ENCODE results near the gene ING3. TPM values are rescaled to one million over a fixed set of nuclear protein-coding genes. Genes with fewer than 3 reads are reported as not detected.

Gene ING3
- total and polyA plus RNA-seq, 2 donors (not counting 3 experiments of a cell fraction or from before 2014, with no cell fraction given), result 8.7 to 19.6 TPM

DNA sequence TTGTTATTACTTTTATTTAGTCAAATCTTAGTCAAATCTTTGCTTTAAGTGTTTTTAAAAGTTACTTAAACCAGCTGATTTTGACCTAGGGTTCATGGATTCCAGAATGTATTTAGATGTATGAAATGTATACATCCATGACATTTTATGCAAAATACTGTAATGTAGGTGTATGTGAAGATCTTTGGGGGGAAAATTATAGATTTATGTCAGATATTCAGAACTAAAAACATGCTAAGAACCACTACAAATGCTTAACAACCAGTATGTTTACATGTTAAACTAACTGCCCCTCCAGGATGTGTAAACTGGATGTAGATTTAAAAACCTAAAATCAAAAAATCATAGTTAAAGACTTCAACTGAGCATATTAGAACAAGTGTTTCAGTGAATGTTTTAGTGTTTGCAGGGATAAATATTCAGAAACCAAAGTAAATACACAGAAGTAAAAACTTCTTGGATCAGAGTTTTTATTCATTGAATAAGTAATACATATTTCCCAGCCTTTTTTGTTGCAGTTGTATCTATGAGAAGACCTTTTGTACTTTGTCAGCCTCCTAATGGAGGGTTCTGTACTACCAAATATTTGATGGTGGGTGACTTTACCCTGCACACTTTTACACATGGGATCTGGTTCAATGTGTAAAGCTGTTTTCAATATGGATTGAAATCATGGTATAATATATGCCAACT lies 41.8 kb downstream of the ING3 start:
- dilution Hi-C loops (cut with MboI; ENCODE audit: extremely low pct_ligation_motif_present, low sequenced_read_pairs) (loop anchor here (25.0 kb wide), 1 partner anchor 95 kb away; no protein-coding TSS in a partner anchor), intact Hi-C loops (cut with micrococcal nuclease) (no loop called here)
- H3K27me3 ChIP-seq (ENCODE audit: control insufficient read depth in 2 of 2, insufficient read depth in 2 of 2, low read length in 2 of 2), result peaks cover 2 to 9% of the 10 kb centered on the region in 2 experiments
- no peaks in the 10 kb centered on the region for H3K9me1 ChIP-seq (replicated peaks; ENCODE audit: control insufficient read depth, extremely low read depth, insufficient read depth, low read length)
- POLR2A ChIA-PET, result no interaction called here
- no peaks in the 10 kb centered on the region for H3K79me2 ChIP-seq (ENCODE audit: control insufficient read depth, insufficient read depth, low read length)
- CTCF ChIA-PET, result interaction anchor here (8.4 kb wide), 1 partner anchor 114 kb away, joined by 125 read pairs; no protein-coding TSS in a partner anchor
- H3K9me3 ChIP-seq (replicated peaks; ENCODE audit: control insufficient read depth, insufficient read depth, low read length), result no peaks in the 10 kb centered on the region
- TF ChIP-seq EZH2 (IDR thresholded peaks at IDR 0.05; ENCODE audit: borderline replicate concordance, low read depth, low read length, severe bottlenecking), result no peak
- TF ChIP-seq MYC (IDR thresholded peaks at IDR 0.05; ENCODE audit: low read depth, low read length), result no peak
- no peak for TF ChIP-seq POLR2A (IDR thresholded peaks at IDR 0.05; ENCODE audit: low read depth, low read length)
- TF ChIP-seq FOS (IDR thresholded peaks at IDR 0.05; ENCODE audit: borderline replicate concordance, insufficient read depth, low read length), result no peak
- no peak for TF ChIP-seq CTCF (IDR thresholded peaks at IDR 0.05; ENCODE audit: extremely low read depth in 1 of 2, insufficient read depth in 1 of 2, low read depth in 1 of 2, low read length in 2 of 2)
- TF ChIP-seq MAX (IDR thresholded peaks at IDR 0.05; ENCODE audit: insufficient read depth, insufficient read length), result no peak
- no peak for TF ChIP-seq JUN (IDR thresholded peaks at IDR 0.05; ENCODE audit: borderline replicate concordance, insufficient read depth, insufficient read length, low read depth)
- no peaks in the 10 kb centered on the region for H3K36me3 ChIP-seq (ENCODE audit: control insufficient read depth in 2 of 2, extremely low read depth in 1 of 2, insufficient read depth in 2 of 2, low read length in 2 of 2)
- no peak for DNase-seq (ENCODE audit: low read depth, low spot score)
- H3K4me1 ChIP-seq (ENCODE audit: control insufficient read depth, extremely low read depth, insufficient read depth, low read length), result peaks cover 16% of the 10 kb centered on the region
- no peak overlapping the region for H3K9ac ChIP-seq (replicated peaks; ENCODE audit: extremely low read depth, insufficient read depth, low read length)
- BruUV-seq (replicated peaks), result no TSS peak
- H2AFZ ChIP-seq (ENCODE audit: low read depth, low read length), result no peak overlapping the region
- FAIRE-seq, result no peak
- H3K4me2 ChIP-seq (ENCODE audit: insufficient read depth, low read length), result no peak overlapping the region
- no peaks in the 10 kb centered on the region for H4K20me1 ChIP-seq (replicated peaks; ENCODE audit: control insufficient read depth, extremely low read depth, insufficient read depth, low read length)
- H3K27ac ChIP-seq (ENCODE audit: insufficient read depth, low read depth, low read length), result no peak overlapping the region
- no peak overlapping the region for H3K4me3 ChIP-seq (replicated peaks in 1 of 3; ENCODE audit: insufficient read depth in 1 of 3, low read depth in 1 of 3, low read length in 3 of 3)
